H1 (cell line): ENCODE results near the gene CCDC124.
A peak's percentile ranks its signal among the peaks of the same experiment; 100 is the strongest.

Source experiments
- CBX8 ChIP-seq: fragments of 300-800, 300-1000 bp; sonication (generic); IDR thresholded peaks from 2 replicates; pipeline ENCODE4 v1.7.1; 2016; ENCODE audit warnings: low read depth, low read length, borderline replicate concordance
- CTCF ChIP-seq, 3 experiments: IDR thresholded peaks; 1 replicate in 2 of 3; 2 replicates in 1 of 3; pipeline versions ENCODE4 v1.5.1 to v1.6.1; 2011; ENCODE audit warnings: low read length in 3 of 3, mild to moderate bottlenecking in 3 of 3, inconsistent platforms in 2 of 3, low read depth in 1 of 3, moderate library complexity in 1 of 3; ENCODE audit not compliant: insufficient read depth in 1 of 3; ENCODE audit errors: control extremely low read depth in 1 of 3
- E2F6 ChIP-seq: IDR thresholded peaks from 2 replicates; pipeline ENCODE4 v1.6.1; 2012; ENCODE audit warnings: inconsistent platforms
- EZH2 ChIP-seq: fragments of 200-600 bp; sonication (generic); IDR thresholded peaks from 2 replicates; pipeline ENCODE4 v1.7.1; 2012; ENCODE audit warnings: low read depth, mild to moderate bottlenecking, moderate library complexity, low read length, inconsistent platforms; ENCODE audit not compliant: severe bottlenecking
- GABPA ChIP-seq: IDR thresholded peaks from 2 replicates; pipeline ENCODE4 v1.6.1; 2011; ENCODE audit warnings: mild to moderate bottlenecking, low read length, moderate library complexity, borderline replicate concordance; ENCODE audit not compliant: insufficient read depth
- KDM5A ChIP-seq: fragments of 200-600 bp; IDR thresholded peaks from 2 replicates; pipeline ENCODE4 v1.7.1; 2012; ENCODE audit warnings: mild to moderate bottlenecking, low read length, inconsistent platforms, mixed read lengths
- NRF1 ChIP-seq: IDR thresholded peaks from 2 replicates; pipeline ENCODE4 v1.6.1; 2011; ENCODE audit warnings: mild to moderate bottlenecking, low read depth, low read length, improper control_type of control experiment
- POLR2A ChIP-seq, 2 experiments: IDR thresholded peaks; 1 replicate in 1 of 2; 2 replicates in 1 of 2; pipeline ENCODE4 v1.6.1; 2011; ENCODE audit warnings: low read depth in 2 of 2, low read length in 2 of 2, mild to moderate bottlenecking in 2 of 2; ENCODE audit errors: control extremely low read depth in 1 of 2
- POLR2AphosphoS5 ChIP-seq: IDR thresholded peaks from 2 replicates; pipeline ENCODE4 v1.6.1; 2011; ENCODE audit warnings: low read depth, low read length
- RAD21 ChIP-seq, 2 experiments: IDR thresholded peaks in 1 of 2; conservative IDR thresholded peaks in 1 of 2; 2 replicates each; pipeline ENCODE4 v1.6.1; 2011; ENCODE audit warnings: low read depth in 2 of 2, low read length in 2 of 2, improper control_type of control experiment in 1 of 2, inconsistent platforms in 1 of 2, mild to moderate bottlenecking in 1 of 2, moderate library complexity in 1 of 2
- SP1 ChIP-seq: IDR thresholded peaks from 2 replicates; pipeline ENCODE4 v1.6.1; 2011; ENCODE audit warnings: low read depth, low read length
- TAF7 ChIP-seq: optimal IDR thresholded peaks from 2 replicates; pipeline ENCODE3; 2011; ENCODE audit warnings: low read depth, mild to moderate bottlenecking, inconsistent platforms, low read length, moderate library complexity, borderline replicate concordance
- TBP ChIP-seq: IDR thresholded peaks from 2 replicates; pipeline ENCODE4 v1.6.1; 2011; ENCODE audit warnings: low read depth, low read length, improper control_type of control experiment

- TF ChIP-seq E2F6: no peak
- no peak for TF ChIP-seq EZH2
- TF ChIP-seq POLR2AphosphoS5: no peak
- TF ChIP-seq CTCF (IDR thresholded peaks at IDR 0.05; ENCODE audit: control extremely low read depth in 1 of 3, insufficient read depth in 1 of 3, low read depth in 1 of 3, low read length in 3 of 3): peak; percentile 96 to 98 (median 96)
- TF ChIP-seq TAF7: no peak
- TF ChIP-seq KDM5A: peak; percentile 35; the same call in 1 of the 2 replicates
- TF ChIP-seq GABPA: no peak
- no peak for TF ChIP-seq POLR2A (IDR thresholded peaks at IDR 0.05; ENCODE audit: control extremely low read depth in 1 of 2, low read depth in 2 of 2, low read length in 2 of 2)
- no peak for TF ChIP-seq CBX8
- TF ChIP-seq SP1: no peak
- no peak for TF ChIP-seq TBP
- TF ChIP-seq RAD21 (IDR thresholded peaks at IDR 0.05 in 1 of 2, conservative IDR thresholded peaks at IDR 0.05 in 1 of 2; ENCODE audit: low read depth in 2 of 2, low read length in 2 of 2): peak; percentile 97
- no peak for TF ChIP-seq NRF1
Measured at GRCh38 chr19:17938092-17938845, 5.5 kb downstream of the CCDC124 start.
